IMR-90 (cell line): ENCODE results near the gene R3HDM4. TPM values are rescaled to one million over a fixed set of nuclear protein-coding genes. Genes with fewer than 3 reads are reported as not detected.

Experiments
- ATAC-seq: fragments of 200-7000 bp; cut with Tn5 transposase; 2 replicates; pipeline ENCODE4 v1.9.1; 2020; ENCODE audit warnings: low read depth, mild to moderate bottlenecking, moderate library complexity
- BruUV-seq: library from RNA; stranded (reverse); fragments of 400-500 nt; replicated peaks from 2 replicates; lab custom pipeline; 2021; lab: Mats Ljungman, UMichigan
- CTCF ChIA-PET: fragments of 300-600 bp; formaldehyde crosslinking; extraction: SDS; loops from one replicate; lab custom pipeline; 2021; ENCODE audit warnings: antibody characterized with exemption; lab: Yijun Ruan, JAX
- POLR2A ChIA-PET: fragments of 300-600 bp; sonication (Branson Sonifier 250); formaldehyde crosslinking; loops from one replicate; lab custom pipeline; 2022; ENCODE audit warnings: antibody characterized with exemption; ENCODE audit not compliant: unreplicated experiment; lab: Charles Lee
- DNase-seq: peaks from one replicate; pipeline ENCODE4 v3.0.0; 2013
- H2AFZ ChIP-seq: replicated peaks from 2 replicates; pipeline ENCODE3; 2013; ENCODE audit warnings: low read length, mild to moderate bottlenecking; ENCODE audit not compliant: poor library complexity
- H2AK5ac ChIP-seq: 2 replicates; pipeline ENCODE4 v1.6.1; 2013; ENCODE audit warnings: low read depth, low read length, inconsistent platforms
- H2AK9ac ChIP-seq: replicated peaks from 2 replicates; pipeline ENCODE3; 2013; ENCODE audit warnings: mild to moderate bottlenecking, low read depth, low read length, moderate library complexity; ENCODE audit not compliant: poor library complexity
- H2BK120ac ChIP-seq: 2 replicates; pipeline ENCODE4 v1.6.1; 2013; ENCODE audit warnings: low read depth, low read length, inconsistent platforms
- H2BK15ac ChIP-seq: 3 replicates; pipeline ENCODE4 v1.6.1; 2013; ENCODE audit warnings: low read depth, low read length, inconsistent platforms
- H2BK20ac ChIP-seq: 2 replicates; pipeline ENCODE4 v1.6.1; 2013; ENCODE audit warnings: low read depth, mild to moderate bottlenecking, inconsistent platforms, low read length, moderate library complexity
- H2BK5ac ChIP-seq: 2 replicates; pipeline ENCODE4 v1.6.1; 2013; ENCODE audit warnings: mild to moderate bottlenecking, low read depth, low read length, inconsistent platforms; ENCODE audit not compliant: poor library complexity, severe bottlenecking
- H3K14ac ChIP-seq: replicated peaks from 2 replicates; pipeline ENCODE4 v1.6.1; 2013; ENCODE audit warnings: low read depth, low read length, inconsistent platforms
- H3K18ac ChIP-seq: 2 replicates; pipeline ENCODE4 v1.6.1; 2013; ENCODE audit warnings: low read depth, low read length, control low read depth
- H3K23ac ChIP-seq: 2 replicates; pipeline ENCODE4 v1.6.1; 2013; ENCODE audit warnings: low read depth, low read length, inconsistent platforms
- H3K27ac ChIP-seq: 2 replicates; pipeline ENCODE4 v1.5.1; 2013; ENCODE audit warnings: mild to moderate bottlenecking, control low read depth, low read length; ENCODE audit not compliant: insufficient read depth
- H3K27me3 ChIP-seq: 2 replicates; pipeline ENCODE4 v1.6.1; 2013; ENCODE audit warnings: low read length; ENCODE audit not compliant: control insufficient read depth, insufficient read depth
- H3K36me3 ChIP-seq: 2 replicates; pipeline ENCODE4 v1.6.1; 2013; ENCODE audit warnings: low read length, mixed read lengths; ENCODE audit not compliant: control insufficient read depth, insufficient read depth
- H3K4ac ChIP-seq: 2 replicates; pipeline ENCODE4 v1.6.1; 2013; ENCODE audit warnings: low read depth, low read length, inconsistent platforms
- H3K4me1 ChIP-seq: 2 replicates; pipeline ENCODE4 v1.6.1; 2013; ENCODE audit warnings: low read length, mixed read lengths; ENCODE audit not compliant: control insufficient read depth, insufficient read depth
- H3K4me2 ChIP-seq: 2 replicates; pipeline ENCODE4 v1.6.1; 2013; ENCODE audit warnings: low read depth, mild to moderate bottlenecking, control low read depth, low read length, moderate library complexity
- H3K4me3 ChIP-seq: 2 replicates; pipeline ENCODE4 v1.5.1; 2013; ENCODE audit warnings: low read depth, mild to moderate bottlenecking, control low read depth, low read length, moderate library complexity; ENCODE audit not compliant: insufficient read depth
- H3K56ac ChIP-seq: 2 replicates; pipeline ENCODE4 v1.6.1; 2013; ENCODE audit warnings: low read length, inconsistent platforms; ENCODE audit not compliant: insufficient read depth; ENCODE audit errors: extremely low read depth
- H3K79me1 ChIP-seq, 2 experiments: 2 replicates each; pipeline ENCODE4 v1.6.1; 2013; ENCODE audit warnings: low read length in 2 of 2, inconsistent platforms in 1 of 2, low read depth in 1 of 2
- H3K9ac ChIP-seq: 2 replicates; pipeline ENCODE4 v1.6.1; 2013; ENCODE audit warnings: low read depth, low read length, control low read depth
- H3K9me1 ChIP-seq: 2 replicates; pipeline ENCODE4 v1.6.1; 2013; ENCODE audit warnings: low read length, inconsistent platforms; ENCODE audit not compliant: insufficient read depth
- H3K9me3 ChIP-seq: 2 replicates; pipeline ENCODE4 v1.6.1; 2013; ENCODE audit warnings: low read length; ENCODE audit not compliant: control insufficient read depth, insufficient read depth
- H4K20me1 ChIP-seq: 2 replicates; pipeline ENCODE4 v1.6.1; 2013; ENCODE audit warnings: low read length, inconsistent platforms; ENCODE audit not compliant: insufficient read depth
- H4K5ac ChIP-seq: 2 replicates; pipeline ENCODE4 v1.6.1; 2013; ENCODE audit warnings: mild to moderate bottlenecking, low read depth, low read length, control low read depth
- H4K8ac ChIP-seq, 2 experiments: 2 replicates each; pipeline ENCODE4 v1.6.1; 2013; ENCODE audit warnings: low read depth in 2 of 2, low read length in 2 of 2, control low read depth in 1 of 2, inconsistent platforms in 1 of 2
- H4K91ac ChIP-seq: 2 replicates; pipeline ENCODE4 v1.6.1; 2013; ENCODE audit warnings: low read depth, low read length, inconsistent platforms; ENCODE audit not compliant: insufficient read depth
- RAD21 ChIP-seq: IDR thresholded peaks from 2 replicates; pipeline ENCODE4 v1.6.1; 2012; ENCODE audit warnings: low read length, improper control_type of control experiment
- WGBS, 2 experiments: methylation state at CpG; one replicate each; pipeline versions ENCODE4 v1.1.5 to v1.1.7; 2013; ENCODE audit warnings: missing lambda C conversion rate in 2 of 2; ENCODE audit not compliant: insufficient read length in 1 of 2; ENCODE audit errors: extremely low coverage in 2 of 2; 5-methylcytosine and 5-hydroxymethylcytosine counted together
- dilution Hi-C: fragments of 300-500 bp; cut with HindIII; formaldehyde crosslinking; loops from one replicate; pipeline ENCODE4 v1.14.3; 2018; ENCODE audit warnings: low sequenced_read_pairs; ENCODE audit not compliant: unreplicated experiment
- in situ Hi-C: fragments of 300-500 bp; cut with MboI; formaldehyde crosslinking; loops from 3 replicates; pipeline ENCODE4 v1.14.3; 2019; ENCODE audit warnings: low sequenced_read_pairs, inconsistent platforms, mixed read lengths
- intact Hi-C: fragments of 100-400 bp; cut with micrococcal nuclease; formaldehyde crosslinking; loops from 2 replicates; pipeline ENCODE4 v1.10.0; 2022
- polyA plus RNA-seq, 3 experiments: library from polyadenylated mRNA; depleted of rRNA; stranded (reverse); fragments of >200 nt; gene quantifications; 2 replicates each; pipeline ENCODE4 v1.2.3, GENCODE V29; 2012; ENCODE audit warnings: low replicate concordance in 1 of 3
- total RNA-seq: library from RNA; depleted of rRNA; stranded (reverse); fragments of >200 nt; gene quantifications from 2 replicates; pipeline ENCODE4 v1.2.3, GENCODE V29; 2012

R3HDM4 gene
- total and polyA plus RNA-seq, 2 of the 4 experiments (the other 2 are of a cell fraction) = 9.0 to 51.5 TPM

DNA sequence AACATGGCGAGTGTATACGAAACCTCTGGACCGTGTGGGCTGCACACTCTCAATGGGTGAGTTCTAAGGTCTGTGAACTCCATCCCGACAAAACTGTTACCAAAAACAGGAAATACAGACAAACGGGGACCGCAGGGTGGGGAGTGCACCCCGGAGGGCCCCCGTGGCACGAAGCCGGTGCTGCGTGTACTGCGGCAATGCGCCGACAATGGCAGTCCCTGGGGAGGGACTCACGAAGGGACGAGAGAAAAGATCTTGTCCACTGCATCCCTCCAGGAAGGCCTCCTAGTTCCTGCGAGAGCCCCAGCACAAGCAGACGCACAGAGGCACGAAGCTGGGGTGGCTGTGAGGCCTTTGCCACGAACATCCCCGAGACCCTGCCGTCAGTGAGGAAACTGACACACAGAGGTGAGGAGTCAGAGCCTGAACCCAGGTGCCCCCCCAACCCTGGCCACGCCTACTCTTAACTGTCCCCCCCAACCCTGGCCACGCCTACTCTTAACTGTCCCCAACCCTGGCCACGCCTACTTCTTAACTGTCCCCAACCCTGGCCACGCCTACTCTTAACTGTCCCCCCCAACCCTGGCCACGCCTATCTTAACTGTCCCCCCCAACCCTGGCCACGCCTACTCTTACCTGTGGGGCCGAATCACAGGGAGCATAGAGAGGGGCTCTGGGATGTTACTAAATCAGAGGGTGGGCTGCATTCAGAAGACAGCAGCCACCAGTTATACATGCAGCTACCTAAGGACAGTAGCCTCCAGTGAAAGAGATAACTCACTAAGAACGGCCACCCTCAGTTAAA is 24.2 kb downstream of the R3HDM4 start:
- Histone ChIP-seq H4K5ac (no peak overlapping the region), H2AK9ac (peak overlapping the region; percentile 42), H3K9me3 (no peaks in the 10 kb centered on the region), H4K20me1 (peaks cover 6% of the 10 kb centered on the region), H2BK20ac (no peak overlapping the region), H4K91ac (no peak overlapping the region), H2BK120ac (no peak overlapping the region), H4K8ac (no peak overlapping the region), H3K79me1 (peaks cover 13 to 39% of the 10 kb centered on the region in 2 experiments; a peak in 3 of 4 replicates), H2BK15ac (no peak overlapping the region), H2AFZ (no peak overlapping the region), H3K23ac (no peak overlapping the region), H3K27ac (no peak overlapping the region), H3K56ac (no peak overlapping the region), H3K4ac (no peak overlapping the region), H2AK5ac (no peak overlapping the region), H3K9ac (no peak overlapping the region), H3K4me2 (no peak overlapping the region), H2BK5ac (no peak overlapping the region), H3K9me1 (no peaks in the 10 kb centered on the region), H3K36me3 (peaks cover 55% of the 10 kb centered on the region), H3K27me3 (no peaks in the 10 kb centered on the region), H3K4me3 (no peak overlapping the region), H3K14ac (no peak overlapping the region), H3K18ac (no peak overlapping the region), H3K4me1 (no peaks in the 10 kb centered on the region)
- ChIA-PET POLR2A (interaction anchor here (0.6 kb wide), 1 partner anchor 33 kb away, joined by 3 read pairs; no protein-coding TSS in a partner anchor), CTCF (no interaction called here)
- no peak for ATAC-seq
- in situ Hi-C loops (no loop called here), intact Hi-C loops (no loop called here), dilution Hi-C loops (no loop called here)
- no peak for DNase-seq
- no peak for TF ChIP-seq RAD21
- BruUV-seq = no TSS peak
- WGBS, 2 experiments = 95% methylated on average over 12 of the region's 30 CpGs; no CpG with 5 or more reads in 1 of the 2 experiments
